CD4-positive, alpha-beta T cell treated with Interleukin-17A for 1 hour (primary cell): ENCODE measurements around the gene MYO9A.
"Not testable (repeated sequence)": the region's sequence is repeated elsewhere in the genome, so short reads cannot be mapped to it uniquely, and the experiment has no call there.

Experiments used
- DNase-seq: peaks from one replicate; pipeline ENCODE4 v3.0.0-alpha.2; 2020

The MYO9A gene

GRCh38 chr15:72086920-72087648 is 30.9 kb downstream of the MYO9A start:
- DNase-seq, result no peak

- DNase-seq, result no peak
Observed at GRCh38 chr15:72086010-72086697, 31.8 kb downstream of the MYO9A start.

GRCh38 chr15:72082176-72082575 is 35.8 kb downstream of the MYO9A start:
- no peak for DNase-seq

- DNase-seq, result peak; percentile 6
Observed at GRCh38 chr15:72078887-72079286, 39.1 kb downstream of the MYO9A start.

GRCh38 chr15:72077950-72078349 is 40.0 kb downstream of the MYO9A start:
- DNase-seq, result no peak

GRCh38 chr15:72074335-72075060 is 43.5 kb downstream of the MYO9A start:
- DNase-seq, result no peak

- not testable (repeated sequence) for DNase-seq
Observed at GRCh38 chr15:72071448-72071825, 46.5 kb downstream of the MYO9A start.

- no peak for DNase-seq
Observed at GRCh38 chr15:72070817-72071447, 47.0 kb downstream of the MYO9A start.

- no peak for DNase-seq
Observed at GRCh38 chr15:72068856-72069255, 49.1 kb downstream of the MYO9A start.

GRCh38 chr15:72065801-72066200 is 52.1 kb downstream of the MYO9A start:
- DNase-seq, result no peak

- no peak for DNase-seq
Observed at GRCh38 chr15:72063186-72063585, 54.8 kb downstream of the MYO9A start.

GRCh38 chr15:72062319-72062718 is 55.6 kb downstream of the MYO9A start:
- DNase-seq, result no peak

GRCh38 chr15:72060687-72061250 is 57.2 kb downstream of the MYO9A start:
- no peak for DNase-seq

- no peak for DNase-seq
Observed at GRCh38 chr15:72058585-72058984, 59.4 kb downstream of the MYO9A start.

- no peak for DNase-seq
Observed at GRCh38 chr15:72057548-72058091, 60.3 kb downstream of the MYO9A start.

- DNase-seq, result not testable (repeated sequence)
Observed at GRCh38 chr15:72056217-72056616, 61.7 kb downstream of the MYO9A start.

GRCh38 chr15:72053297-72053696 is 64.7 kb downstream of the MYO9A start:
- not testable (repeated sequence) for DNase-seq

- DNase-seq, result no peak
Observed at GRCh38 chr15:72050700-72051099, 67.2 kb downstream of the MYO9A start.

GRCh38 chr15:72047020-72047419 is 70.9 kb downstream of the MYO9A start:
- no peak for DNase-seq

- no peak for DNase-seq
Observed at GRCh38 chr15:72044956-72045355, 73.0 kb downstream of the MYO9A start.

GRCh38 chr15:72042865-72043264 is 75.1 kb downstream of the MYO9A start:
- no peak for DNase-seq

GRCh38 chr15:72042054-72042453 is 75.9 kb downstream of the MYO9A start:
- DNase-seq, result no peak

GRCh38 chr15:72037321-72037720 is 80.6 kb downstream of the MYO9A start:
- DNase-seq, result no peak
